DOHH2 (cell line): ENCODE results near the gene NUP93.

Experiments
- H3F3A ChIP-seq: fragments of 200-600 bp; sonication (generic), shearing (Covaris generic); 2 replicates; pipeline ENCODE4 v1.6.0; 2016; ENCODE audit warnings: antibody characterized with exemption, mild to moderate bottlenecking; ENCODE audit not compliant: control insufficient read depth, insufficient read depth
- H3K27ac ChIP-seq: fragments of 200-600 bp; sonication (generic); 2 replicates; pipeline ENCODE4 v1.5.1; 2014; ENCODE audit warnings: low read depth, mild to moderate bottlenecking, low read length, moderate library complexity
- H3K27me3 ChIP-seq: fragments of 200-600 bp; sonication (generic); 2 replicates; pipeline ENCODE4 v1.6.1; 2014; ENCODE audit warnings: mild to moderate bottlenecking, low read length, mixed read lengths; ENCODE audit not compliant: control insufficient read depth
- H3K36me3 ChIP-seq: fragments of 200-600 bp; sonication (generic); 2 replicates; pipeline ENCODE4 v1.6.1; 2014; ENCODE audit warnings: mild to moderate bottlenecking, low read length, moderate library complexity, mixed read lengths; ENCODE audit not compliant: control insufficient read depth
- H3K4me1 ChIP-seq: fragments of 200-600 bp; sonication (generic); 2 replicates; pipeline ENCODE4 v1.6.1; 2014; ENCODE audit warnings: mild to moderate bottlenecking, low read length, mixed read lengths; ENCODE audit not compliant: control insufficient read depth
- H3K4me2 ChIP-seq: fragments of 200-600 bp; sonication (generic); 2 replicates; pipeline ENCODE4 v1.6.0; 2014; ENCODE audit warnings: mild to moderate bottlenecking, low read length, moderate library complexity
- H3K4me3 ChIP-seq: fragments of 200-600 bp; sonication (generic); 2 replicates; pipeline ENCODE4 v1.5.1; 2014; ENCODE audit warnings: mild to moderate bottlenecking, low read length, mixed read lengths
- H3K79me2 ChIP-seq: fragments of 200-600 bp; sonication (generic); 2 replicates; pipeline ENCODE4 v1.6.1; 2014; ENCODE audit warnings: mild to moderate bottlenecking, low read length, mixed read lengths; ENCODE audit not compliant: control insufficient read depth
- H3K9me2 ChIP-seq: fragments of 200-600 bp; sonication (generic); replicated peaks from 2 replicates; pipeline ENCODE4 v1.6.1; 2014; ENCODE audit warnings: mild to moderate bottlenecking, low read length, mixed read lengths; ENCODE audit not compliant: control insufficient read depth
- H3K9me3 ChIP-seq: fragments of 200-600 bp; sonication (generic); 2 replicates; pipeline ENCODE4 v1.6.1; 2014; ENCODE audit warnings: antibody characterized with exemption, low read length, mixed read lengths; ENCODE audit not compliant: control insufficient read depth, insufficient read depth
- H4K20me1 ChIP-seq: fragments of 200-600 bp; sonication (generic); 2 replicates; pipeline ENCODE4 v1.6.0; 2014; ENCODE audit warnings: low read depth, mild to moderate bottlenecking, antibody characterized with exemption, low read length, moderate library complexity; ENCODE audit not compliant: control insufficient read depth, insufficient read depth
- EZH2phosphoT487 ChIP-seq: fragments of 200-600 bp; sonication (generic); IDR thresholded peaks from 2 replicates; pipeline ENCODE4 v1.6.1; 2017; ENCODE audit warnings: borderline replicate concordance, mild to moderate bottlenecking, antibody characterized with exemption, low read length, moderate library complexity, mixed read lengths
- TF ChIP-seq, protein P1 (sequence below): fragments of 200-600 bp; sonication (generic); IDR thresholded peaks from one replicate; pipeline ENCODE4 v1.5.1; 2014; ENCODE audit warnings: antibody characterized with exemption, mild to moderate bottlenecking, low read depth, low read length; ENCODE audit not compliant: poor library complexity, severe bottlenecking

The NUP93 gene

DNA sequence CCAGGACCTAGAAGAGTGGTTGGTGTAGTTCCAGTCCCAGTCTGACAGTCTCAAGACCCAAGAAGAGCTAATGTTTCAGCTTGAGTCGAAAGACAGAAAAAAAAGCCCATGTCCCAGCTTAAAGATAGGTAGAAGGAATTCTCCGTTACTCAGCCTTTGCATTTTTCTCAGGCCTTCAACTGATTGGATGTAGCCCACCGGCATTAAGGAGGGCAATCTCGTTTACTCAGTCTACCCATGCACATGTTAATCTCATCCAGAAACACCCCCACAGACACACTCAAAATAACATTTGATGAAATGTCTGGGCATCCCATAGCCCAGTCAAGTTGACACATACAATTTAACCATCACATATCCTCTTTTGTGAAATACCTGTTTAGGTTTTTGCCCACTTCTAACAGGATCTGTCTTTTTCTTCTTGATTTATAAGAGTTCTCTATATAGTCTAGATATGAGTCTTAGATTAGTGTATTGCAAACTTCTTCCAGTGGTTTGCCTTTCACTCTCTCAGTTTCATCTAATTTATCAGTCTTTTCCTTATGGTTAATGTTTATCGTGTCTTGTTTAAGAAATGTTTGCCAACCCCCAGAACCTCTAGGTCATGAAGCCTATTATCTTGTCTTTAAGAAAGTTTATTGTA, 7.6 kb upstream of the NUP93 start:
- TF ChIP-seq EZH2phosphoT487: no peak
- TF ChIP-seq, protein P1, sequence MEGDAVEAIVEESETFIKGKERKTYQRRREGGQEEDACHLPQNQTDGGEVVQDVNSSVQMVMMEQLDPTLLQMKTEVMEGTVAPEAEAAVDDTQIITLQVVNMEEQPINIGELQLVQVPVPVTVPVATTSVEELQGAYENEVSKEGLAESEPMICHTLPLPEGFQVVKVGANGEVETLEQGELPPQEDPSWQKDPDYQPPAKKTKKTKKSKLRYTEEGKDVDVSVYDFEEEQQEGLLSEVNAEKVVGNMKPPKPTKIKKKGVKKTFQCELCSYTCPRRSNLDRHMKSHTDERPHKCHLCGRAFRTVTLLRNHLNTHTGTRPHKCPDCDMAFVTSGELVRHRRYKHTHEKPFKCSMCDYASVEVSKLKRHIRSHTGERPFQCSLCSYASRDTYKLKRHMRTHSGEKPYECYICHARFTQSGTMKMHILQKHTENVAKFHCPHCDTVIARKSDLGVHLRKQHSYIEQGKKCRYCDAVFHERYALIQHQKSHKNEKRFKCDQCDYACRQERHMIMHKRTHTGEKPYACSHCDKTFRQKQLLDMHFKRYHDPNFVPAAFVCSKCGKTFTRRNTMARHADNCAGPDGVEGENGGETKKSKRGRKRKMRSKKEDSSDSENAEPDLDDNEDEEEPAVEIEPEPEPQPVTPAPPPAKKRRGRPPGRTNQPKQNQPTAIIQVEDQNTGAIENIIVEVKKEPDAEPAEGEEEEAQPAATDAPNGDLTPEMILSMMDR: no peak
- Histone ChIP-seq H3K4me1 (no peaks in the 10 kb centered on the region), H3K79me2 (no peaks in the 10 kb centered on the region), H3K4me3 (no peak overlapping the region), H3K9me3 (no peaks in the 10 kb centered on the region), H3K4me2 (no peak overlapping the region), H3K9me2 (no peaks in the 10 kb centered on the region), H3K27ac (no peak overlapping the region), H3F3A (no peaks in the 10 kb centered on the region), H4K20me1 (no peaks in the 10 kb centered on the region; the same call in 1 of the 2 replicates), H3K36me3 (no peaks in the 10 kb centered on the region), H3K27me3 (peaks cover 18% of the 10 kb centered on the region)

DNA sequence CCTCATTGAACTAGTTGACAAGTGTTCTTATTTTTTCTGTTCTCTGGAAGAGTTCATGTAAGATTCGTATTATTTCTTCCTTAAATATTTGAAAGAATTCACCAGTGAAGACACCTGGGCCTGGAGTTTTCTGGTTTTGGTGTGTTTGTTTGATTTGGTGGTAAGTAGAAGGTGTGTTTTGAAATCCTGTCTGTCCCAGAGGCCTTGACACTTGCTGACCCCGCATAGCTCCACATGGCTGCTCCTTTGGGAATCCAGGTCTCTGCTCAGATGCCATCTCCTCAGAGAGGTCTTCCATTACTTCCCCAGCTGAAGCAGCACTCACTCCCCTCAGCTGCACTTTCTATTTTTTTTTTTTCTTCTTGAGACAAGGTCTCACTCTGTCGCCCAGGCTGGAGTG, 5.7 kb upstream of the NUP93 start:
- no peaks in the 10 kb centered on the region for H3K36me3 ChIP-seq
- no peak overlapping the region for H3K4me3 ChIP-seq
- H4K20me1 ChIP-seq: no peaks in the 10 kb centered on the region; the same call in 1 of the 2 replicates
- no peak for TF ChIP-seq EZH2phosphoT487
- TF ChIP-seq, protein P1: no peak
- no peaks in the 10 kb centered on the region for H3K9me3 ChIP-seq
- H3F3A ChIP-seq: no peaks in the 10 kb centered on the region
- peaks cover 12% of the 10 kb centered on the region for H3K27me3 ChIP-seq
- no peaks in the 10 kb centered on the region for H3K9me2 ChIP-seq
- peaks cover 6% of the 10 kb centered on the region for H3K4me1 ChIP-seq
- no peak overlapping the region for H3K27ac ChIP-seq
- H3K79me2 ChIP-seq: no peaks in the 10 kb centered on the region
- no peak overlapping the region for H3K4me2 ChIP-seq

DNA sequence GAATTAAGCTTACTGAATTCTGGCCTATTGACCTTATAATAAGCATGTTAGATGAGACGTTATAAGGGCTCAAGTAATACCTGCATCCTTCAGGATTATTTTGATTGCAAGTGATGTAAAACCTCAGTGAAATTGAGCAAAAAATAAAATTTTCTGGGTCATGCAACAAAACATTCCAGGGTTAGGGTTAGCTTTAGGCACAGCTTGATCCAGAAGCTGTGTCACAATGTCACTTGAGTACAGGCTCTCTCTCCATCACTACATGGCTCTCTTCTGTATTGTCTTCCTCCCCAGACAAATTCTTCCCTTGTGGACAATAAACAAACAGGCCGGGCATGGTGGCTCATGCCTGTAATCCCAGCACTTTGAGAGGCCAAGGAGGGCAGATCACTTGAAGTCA, 3.6 kb upstream of the NUP93 start:
- Histone ChIP-seq H3K79me2 (peaks cover 17% of the 10 kb centered on the region), H3K9me3 (no peaks in the 10 kb centered on the region), H3K4me1 (peaks cover 18% of the 10 kb centered on the region), H3K4me3 (no peak overlapping the region), H3K27ac (no peak overlapping the region), H3K9me2 (no peaks in the 10 kb centered on the region), H3K4me2 (no peak overlapping the region), H3F3A (no peaks in the 10 kb centered on the region), H3K36me3 (no peaks in the 10 kb centered on the region), H4K20me1 (no peaks in the 10 kb centered on the region; the same call in 1 of the 2 replicates), H3K27me3 (peaks cover 8% of the 10 kb centered on the region)
- TF ChIP-seq, protein P1: no peak
